Activated naive CD4-positive, alpha-beta T cell treated with anti-CD3 and anti-CD28 coated beads, Interleukin-2, amount 50 U/mL, for 24 hours (primary cell): Measurements from ENCODE around the gene SLC23A2.
A peak's percentile ranks its signal among the peaks of the same experiment; 100 is the strongest.
"Not testable (repeated sequence)": the region's sequence is repeated elsewhere in the genome, so short reads cannot be mapped to it uniquely, and the experiment has no call there.

Source experiments
- H3K27ac Mint-ChIP-seq: one replicate; pipeline ENCODE4 v1.8.0; 2021; ENCODE audit warnings: mild to moderate bottlenecking, mixed read lengths
- H3K27me3 Mint-ChIP-seq: one replicate; pipeline ENCODE4 v1.8.0; 2021; ENCODE audit warnings: mixed read lengths
- H3K36me3 Mint-ChIP-seq: one replicate; pipeline ENCODE4 v1.8.0; 2021; ENCODE audit warnings: mixed read lengths
- H3K4me1 Mint-ChIP-seq: one replicate; pipeline ENCODE4 v1.8.0; 2021; ENCODE audit warnings: mixed read lengths
- H3K4me3 Mint-ChIP-seq: one replicate; pipeline ENCODE4 v1.8.0; 2021; ENCODE audit warnings: mild to moderate bottlenecking, mixed read lengths
- H3K9me3 Mint-ChIP-seq: one replicate; pipeline ENCODE4 v1.8.0; 2021; ENCODE audit warnings: mixed read lengths

The SLC23A2 gene

GRCh38 chr20:4891997-4892396 is 109.3 kb downstream of the SLC23A2 start:
- H3K9me3 Mint-ChIP-seq: no peaks in the 10 kb centered on the region
- no peak overlapping the region for H3K27ac Mint-ChIP-seq
- no peaks in the 10 kb centered on the region for H3K4me1 Mint-ChIP-seq
- no peak overlapping the region for H3K4me3 Mint-ChIP-seq
- H3K27me3 Mint-ChIP-seq: no peaks in the 10 kb centered on the region
- peaks cover 3% of the 10 kb centered on the region for H3K36me3 Mint-ChIP-seq

- Mint-ChIP-seq H3K4me1 (no peaks in the 10 kb centered on the region), H3K36me3 (peaks cover 3% of the 10 kb centered on the region), H3K9me3 (no peaks in the 10 kb centered on the region), H3K27me3 (no peaks in the 10 kb centered on the region), H3K4me3 (no peak overlapping the region), H3K27ac (no peak overlapping the region)
Observed at GRCh38 chr20:4891190-4891763, 110.0 kb downstream of the SLC23A2 start.

GRCh38 chr20:4889446-4889845 is 111.9 kb downstream of the SLC23A2 start:
- no peaks in the 10 kb centered on the region for H3K4me1 Mint-ChIP-seq
- H3K4me3 Mint-ChIP-seq: no peak overlapping the region
- peaks cover 3% of the 10 kb centered on the region for H3K36me3 Mint-ChIP-seq
- no peak overlapping the region for H3K27ac Mint-ChIP-seq
- no peaks in the 10 kb centered on the region for H3K9me3 Mint-ChIP-seq
- H3K27me3 Mint-ChIP-seq: no peaks in the 10 kb centered on the region

GRCh38 chr20:4887586-4887985 is 113.7 kb downstream of the SLC23A2 start:
- Mint-ChIP-seq H3K4me1 (no peaks in the 10 kb centered on the region), H3K27ac (no peak overlapping the region), H3K9me3 (no peaks in the 10 kb centered on the region), H3K4me3 (no peak overlapping the region), H3K27me3 (no peaks in the 10 kb centered on the region), H3K36me3 (peaks cover 9% of the 10 kb centered on the region)

GRCh38 chr20:4886771-4887527 is 114.4 kb downstream of the SLC23A2 start:
- Mint-ChIP-seq H3K4me3 (no peak overlapping the region), H3K9me3 (no peaks in the 10 kb centered on the region), H3K27me3 (no peaks in the 10 kb centered on the region), H3K36me3 (peaks cover 9% of the 10 kb centered on the region), H3K4me1 (no peaks in the 10 kb centered on the region), H3K27ac (peak overlapping the region; percentile 59)

GRCh38 chr20:4885877-4886276 is 115.4 kb downstream of the SLC23A2 start:
- Mint-ChIP-seq H3K9me3 (no peaks in the 10 kb centered on the region), H3K4me3 (no peak overlapping the region), H3K36me3 (peaks cover 10% of the 10 kb centered on the region), H3K27ac (no peak overlapping the region), H3K27me3 (no peaks in the 10 kb centered on the region), H3K4me1 (peaks cover 3% of the 10 kb centered on the region)

- Mint-ChIP-seq H3K27me3 (no peaks in the 10 kb centered on the region), H3K4me3 (no peak overlapping the region), H3K9me3 (no peaks in the 10 kb centered on the region), H3K36me3 (peaks cover 11% of the 10 kb centered on the region), H3K27ac (no peak overlapping the region), H3K4me1 (peaks cover 3% of the 10 kb centered on the region)
Observed at GRCh38 chr20:4883546-4883945, 117.8 kb downstream of the SLC23A2 start.

GRCh38 chr20:4883051-4883450 is 118.3 kb downstream of the SLC23A2 start:
- Mint-ChIP-seq H3K36me3 (peaks cover 11% of the 10 kb centered on the region), H3K4me1 (peaks cover 3% of the 10 kb centered on the region), H3K9me3 (no peaks in the 10 kb centered on the region), H3K27ac (no peak overlapping the region), H3K27me3 (no peaks in the 10 kb centered on the region), H3K4me3 (no peak overlapping the region)

GRCh38 chr20:4881006-4881730 is 120.1 kb downstream of the SLC23A2 start:
- Mint-ChIP-seq H3K4me3 (no peak overlapping the region), H3K27me3 (no peaks in the 10 kb centered on the region), H3K4me1 (peaks cover 3% of the 10 kb centered on the region), H3K27ac (no peak overlapping the region), H3K9me3 (no peaks in the 10 kb centered on the region), H3K36me3 (peaks cover 11% of the 10 kb centered on the region)

GRCh38 chr20:4880051-4880450 is 121.3 kb downstream of the SLC23A2 start:
- H3K4me1 Mint-ChIP-seq: peaks cover 3% of the 10 kb centered on the region
- no peaks in the 10 kb centered on the region for H3K27me3 Mint-ChIP-seq
- H3K27ac Mint-ChIP-seq: no peak overlapping the region
- no peak overlapping the region for H3K4me3 Mint-ChIP-seq
- H3K9me3 Mint-ChIP-seq: no peaks in the 10 kb centered on the region
- H3K36me3 Mint-ChIP-seq: peaks cover 11% of the 10 kb centered on the region

- not testable (repeated sequence) for H3K27ac Mint-ChIP-seq, H3K4me3 Mint-ChIP-seq, H3K4me1 Mint-ChIP-seq, H3K27me3 Mint-ChIP-seq, H3K9me3 Mint-ChIP-seq
- peaks cover 11% of the 10 kb centered on the region for H3K36me3 Mint-ChIP-seq
Observed at GRCh38 chr20:4878099-4878498, 123.2 kb downstream of the SLC23A2 start.

GRCh38 chr20:4876731-4877130 is 124.6 kb downstream of the SLC23A2 start:
- Mint-ChIP-seq H3K4me3 (no peak overlapping the region), H3K9me3 (no peaks in the 10 kb centered on the region), H3K27me3 (no peaks in the 10 kb centered on the region), H3K36me3 (peaks cover 11% of the 10 kb centered on the region), H3K27ac (no peak overlapping the region), H3K4me1 (peaks cover 3% of the 10 kb centered on the region)

- H3K9me3 Mint-ChIP-seq: no peaks in the 10 kb centered on the region
- no peak overlapping the region for H3K27ac Mint-ChIP-seq
- H3K27me3 Mint-ChIP-seq: no peaks in the 10 kb centered on the region
- no peak overlapping the region for H3K4me3 Mint-ChIP-seq
- peaks cover 4% of the 10 kb centered on the region for H3K4me1 Mint-ChIP-seq
- H3K36me3 Mint-ChIP-seq: peaks cover 10% of the 10 kb centered on the region
Observed at GRCh38 chr20:4876301-4876700, 125.0 kb downstream of the SLC23A2 start.

GRCh38 chr20:4875578-4876067 is 125.7 kb downstream of the SLC23A2 start:
- no peaks in the 10 kb centered on the region for H3K9me3 Mint-ChIP-seq
- H3K27me3 Mint-ChIP-seq: no peaks in the 10 kb centered on the region
- no peak overlapping the region for H3K4me3 Mint-ChIP-seq
- no peak overlapping the region for H3K27ac Mint-ChIP-seq
- peaks cover 6% of the 10 kb centered on the region for H3K4me1 Mint-ChIP-seq
- peaks cover 12% of the 10 kb centered on the region for H3K36me3 Mint-ChIP-seq

GRCh38 chr20:4873396-4873795 is 127.9 kb downstream of the SLC23A2 start:
- peaks cover 23% of the 10 kb centered on the region for H3K4me1 Mint-ChIP-seq
- H3K36me3 Mint-ChIP-seq: peaks cover 9% of the 10 kb centered on the region

GRCh38 chr20:4871486-4871885 is 129.8 kb downstream of the SLC23A2 start:
- Mint-ChIP-seq H3K4me3 (no peak overlapping the region), H3K9me3 (no peaks in the 10 kb centered on the region), H3K36me3 (peaks cover 12% of the 10 kb centered on the region), H3K27ac (no peak overlapping the region), H3K27me3 (no peaks in the 10 kb centered on the region), H3K4me1 (peaks cover 23% of the 10 kb centered on the region)

More at GRCh38 chr20:4873396-4873795, 127.9 kb downstream of the SLC23A2 start:
- H3K9me3 Mint-ChIP-seq: no peaks in the 10 kb centered on the region
- H3K4me3 Mint-ChIP-seq: no peak overlapping the region
- no peaks in the 10 kb centered on the region for H3K27me3 Mint-ChIP-seq
- H3K27ac Mint-ChIP-seq: no peak overlapping the region
